Measurements from ENCODE around the gene STARD9. TPM values are rescaled to one million over a fixed set of nuclear protein-coding genes. Genes with fewer than 3 reads are reported as not detected.
"Not testable (repeated sequence)": the region's sequence is repeated elsewhere in the genome, so short reads cannot be mapped to it uniquely, and the experiment has no call there.

STARD9 gene
- polyA plus RNA-seq, 1 donor, result 18.0 TPM

GRCh38 chr15:42590619-42591237 is 15.3 kb downstream of the STARD9 start:
- DNase-seq, result no peak

- DNase-seq, result no peak
Measured at GRCh38 chr15:42591238-42591934, 16.0 kb downstream of the STARD9 start.

DNA sequence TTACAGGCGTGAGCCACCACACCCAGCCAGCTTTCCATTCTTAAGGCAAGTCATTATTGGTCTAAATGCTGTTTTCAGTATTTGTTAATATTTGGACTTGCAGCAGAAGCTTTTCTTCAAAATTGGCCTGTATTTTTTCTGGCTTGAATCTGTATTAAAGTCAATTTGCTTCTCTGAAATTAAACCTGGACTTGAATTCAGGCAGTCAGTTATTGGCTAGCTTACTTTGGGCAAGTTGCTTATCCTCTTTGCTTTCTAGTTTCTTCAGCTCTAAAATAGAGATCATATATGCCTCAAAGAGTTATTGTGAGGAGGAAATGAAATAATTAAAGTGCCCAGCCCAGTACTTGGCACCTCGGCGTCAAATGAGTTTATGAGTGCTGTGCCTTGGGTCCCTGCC is 17.3 kb downstream of the STARD9 start:
- DNase-seq, result no peak

DNA sequence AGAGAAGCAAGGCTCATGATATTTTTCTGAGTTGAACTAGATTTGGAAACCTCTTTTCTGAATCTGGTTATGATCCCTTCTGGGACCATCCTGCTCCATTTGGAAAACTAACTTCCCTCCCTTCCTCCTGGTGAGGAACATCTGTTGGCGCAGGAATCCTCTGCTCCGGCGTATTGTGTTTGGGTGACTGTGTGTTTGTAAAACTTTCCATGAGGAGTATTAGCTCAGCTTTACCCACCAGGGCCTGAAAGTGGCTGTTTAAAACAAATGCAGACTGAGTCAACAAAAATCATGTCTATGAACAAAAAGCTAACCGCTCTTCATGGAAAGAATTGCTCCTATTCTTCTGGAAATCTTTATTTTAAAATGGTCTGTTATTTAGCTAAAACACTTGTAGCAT is 17.7 kb downstream of the STARD9 start:
- peak; percentile 86 for DNase-seq

DNA sequence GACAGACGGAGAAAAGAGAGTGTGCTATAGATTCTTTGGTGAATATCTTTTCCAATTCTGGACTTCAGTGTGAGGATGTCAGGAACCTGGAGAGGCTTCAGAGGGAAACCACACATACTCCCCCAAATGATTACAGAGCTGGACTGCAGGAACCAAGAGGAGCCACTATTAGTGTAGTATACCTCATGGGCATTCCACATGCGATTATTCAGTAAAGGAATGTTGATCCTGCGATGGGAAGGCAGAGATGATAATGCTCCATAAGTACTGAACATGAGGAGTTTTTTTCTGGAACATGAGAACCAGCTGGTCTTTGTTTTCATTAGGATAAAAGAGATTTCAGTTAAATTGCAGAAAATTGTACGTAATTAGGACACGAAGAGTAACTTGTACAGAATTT is 18.7 kb downstream of the STARD9 start:
- DNase-seq, result no peak

DNA sequence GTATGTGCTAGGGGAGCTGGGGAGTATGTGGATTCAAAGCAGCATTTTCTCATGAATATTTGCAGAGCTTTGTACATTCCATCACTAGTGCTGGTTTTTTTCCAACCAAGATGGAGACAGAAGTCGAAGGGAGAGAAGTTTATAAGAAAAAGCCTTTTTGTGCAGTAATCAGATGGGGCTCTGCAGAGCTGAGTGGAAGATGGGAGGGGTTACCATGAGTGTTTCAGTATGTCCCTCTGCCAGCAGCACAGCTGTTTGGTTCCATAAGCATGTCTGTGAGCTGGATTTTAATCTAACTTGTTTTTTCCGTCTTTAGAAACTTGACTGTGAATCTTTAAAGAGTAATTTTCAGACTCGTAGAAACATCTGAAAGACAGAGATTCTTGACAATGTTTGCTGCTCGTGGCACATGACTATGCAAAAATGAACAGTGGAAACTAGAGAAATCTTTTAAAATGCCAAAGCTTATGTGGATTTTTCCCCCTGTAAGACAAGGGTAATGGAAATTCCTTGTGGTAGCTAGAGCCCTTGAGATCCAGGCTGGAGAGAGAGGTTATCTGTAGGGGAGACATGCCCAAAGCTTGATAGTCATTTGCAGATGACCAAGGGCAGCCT is 20.3 kb downstream of the STARD9 start:
- peak; percentile 85 for DNase-seq

- DNase-seq, result not testable (repeated sequence)
Measured at GRCh38 chr15:42601316-42601715, 25.9 kb downstream of the STARD9 start.

GRCh38 chr15:42602501-42602900 is 27.1 kb downstream of the STARD9 start:
- DNase-seq, result no peak

DNA sequence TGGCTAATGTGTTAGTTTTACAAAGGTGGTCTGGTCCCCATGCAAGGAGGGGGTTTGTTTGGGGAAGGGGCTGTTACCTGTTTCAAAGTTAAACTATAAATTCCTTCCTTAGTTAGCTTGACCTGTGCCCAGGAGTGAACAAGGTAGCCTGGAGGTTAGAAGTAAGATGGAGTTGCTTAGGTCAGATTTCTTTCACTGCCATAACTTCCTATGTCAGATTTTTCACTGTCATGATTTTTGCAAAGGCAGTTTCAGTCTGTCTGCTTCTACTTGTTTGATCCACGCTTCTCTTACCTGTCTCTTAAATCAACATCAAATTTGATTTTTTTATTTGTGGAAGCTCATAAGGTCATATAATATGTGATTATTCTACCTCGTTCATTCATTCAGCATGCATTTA is 28.6 kb downstream of the STARD9 start:
- no peak for DNase-seq

DNA sequence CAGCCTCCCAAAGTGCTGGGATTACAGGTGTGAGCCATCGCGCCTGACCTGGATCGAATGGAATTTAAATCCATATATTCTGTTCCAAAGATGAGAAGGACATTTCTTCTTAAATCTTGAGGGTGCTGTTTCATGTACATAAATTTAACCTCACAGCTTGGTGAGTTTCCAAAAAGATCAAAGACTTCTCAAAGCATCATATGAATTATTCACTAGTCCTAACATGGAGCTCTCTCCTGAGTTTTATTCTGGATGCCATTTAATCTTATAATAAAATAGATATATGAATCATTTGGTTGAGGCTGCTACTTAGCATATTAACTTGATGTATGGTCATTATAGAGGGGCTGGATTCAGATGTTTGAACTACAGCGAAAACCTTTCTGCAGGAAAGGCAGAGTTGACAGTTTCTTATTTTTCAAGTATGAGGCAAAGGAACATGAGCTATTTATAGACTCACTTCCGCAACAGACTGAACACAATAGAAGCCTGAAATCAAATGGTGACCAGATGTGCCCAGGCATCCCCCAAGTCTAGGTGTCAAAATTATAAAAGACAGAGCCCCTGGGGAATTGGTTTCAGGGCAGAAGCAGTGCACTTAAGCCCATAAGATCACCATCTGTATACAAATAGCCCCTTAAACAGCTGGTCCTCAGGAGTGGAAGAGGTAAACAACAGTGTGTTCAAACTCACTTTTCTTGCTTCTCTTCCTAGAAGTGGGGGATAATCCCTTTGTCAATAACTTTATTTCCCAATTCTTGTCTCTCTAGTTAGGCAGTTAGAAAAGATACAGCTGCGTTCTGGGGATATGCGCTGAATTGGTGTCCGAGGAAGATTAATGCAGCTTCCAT is 29.7 kb downstream of the STARD9 start:
- peak; percentile 76 for DNase-seq

GRCh38 chr15:42605796-42606195 is 30.4 kb downstream of the STARD9 start:
- no peak for DNase-seq

DNA sequence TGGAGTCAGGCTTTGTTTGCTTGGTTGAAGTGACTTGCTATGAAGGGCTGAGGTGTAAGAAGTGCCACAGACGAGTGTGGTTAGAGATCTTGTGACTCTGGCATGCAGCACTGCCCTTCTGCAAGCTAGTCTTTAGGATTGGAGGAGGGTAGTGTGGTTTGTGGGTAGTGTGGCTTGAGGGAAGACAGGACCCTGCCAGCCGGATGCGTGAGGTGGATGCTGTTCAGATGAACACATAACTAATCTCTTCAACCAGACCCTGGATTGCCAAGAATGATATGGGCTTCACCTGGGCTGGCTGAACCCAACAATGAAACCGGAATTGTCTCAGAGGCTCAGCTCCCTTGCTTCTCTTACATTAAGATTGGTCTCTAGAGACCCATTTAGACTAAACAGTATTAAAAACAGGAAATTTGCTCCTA is 32.7 kb downstream of the STARD9 start:
- DNase-seq, result no peak

DNA sequence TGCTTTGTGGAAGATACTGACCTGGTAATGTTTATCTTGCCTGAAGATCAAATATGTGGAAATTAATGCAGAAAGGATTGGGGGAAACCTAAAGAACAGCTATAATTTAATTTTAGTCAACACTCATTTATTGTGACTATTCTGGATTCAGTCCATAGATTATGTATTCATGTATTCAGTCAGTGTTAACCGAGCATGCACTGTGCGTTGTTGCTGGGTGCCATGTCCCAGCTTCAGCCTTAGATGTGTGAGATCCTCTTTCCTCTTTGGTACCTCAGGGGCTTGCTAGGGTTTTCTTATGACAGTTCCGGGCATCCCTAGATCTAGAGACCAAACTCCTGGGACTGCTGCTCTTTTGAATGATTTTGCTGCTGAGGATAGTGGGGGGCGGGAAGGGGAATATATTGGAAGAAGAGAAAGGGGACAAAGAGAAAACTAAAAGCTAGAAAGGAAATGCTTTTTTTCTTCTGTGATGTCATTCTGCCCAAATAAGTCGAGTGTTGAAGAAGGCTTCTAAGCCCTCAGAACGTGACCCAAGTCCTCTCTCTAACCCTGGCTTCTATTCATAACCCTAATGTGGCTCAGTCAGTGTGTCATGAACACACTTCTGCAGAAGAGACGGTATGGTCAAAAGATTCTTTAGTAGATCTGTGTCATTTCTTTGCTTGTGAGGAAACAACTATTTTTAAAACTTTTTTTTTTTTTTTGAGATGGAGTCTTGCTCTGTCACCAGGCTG is 33.5 kb downstream of the STARD9 start:
- DNase-seq, result no peak

DNA sequence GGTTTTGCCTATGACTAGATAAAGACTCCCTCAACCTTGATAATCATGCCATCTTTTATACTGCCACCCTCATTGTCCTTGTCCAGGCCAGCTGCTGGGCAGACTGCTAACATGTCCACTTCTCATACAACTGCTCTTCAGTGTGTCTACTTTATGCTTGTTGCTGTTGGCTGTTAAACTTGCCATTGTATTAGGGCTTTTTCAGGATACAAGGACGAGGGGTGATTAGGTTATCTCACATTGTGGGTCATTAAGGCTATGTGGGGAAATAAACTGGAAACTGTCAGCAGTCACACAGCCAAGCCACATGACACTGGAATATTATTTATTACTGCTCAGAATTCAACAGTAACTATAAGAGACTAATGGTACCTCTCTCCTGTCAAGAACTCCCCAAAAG is 36.1 kb downstream of the STARD9 start:
- DNase-seq, result no peak

DNA sequence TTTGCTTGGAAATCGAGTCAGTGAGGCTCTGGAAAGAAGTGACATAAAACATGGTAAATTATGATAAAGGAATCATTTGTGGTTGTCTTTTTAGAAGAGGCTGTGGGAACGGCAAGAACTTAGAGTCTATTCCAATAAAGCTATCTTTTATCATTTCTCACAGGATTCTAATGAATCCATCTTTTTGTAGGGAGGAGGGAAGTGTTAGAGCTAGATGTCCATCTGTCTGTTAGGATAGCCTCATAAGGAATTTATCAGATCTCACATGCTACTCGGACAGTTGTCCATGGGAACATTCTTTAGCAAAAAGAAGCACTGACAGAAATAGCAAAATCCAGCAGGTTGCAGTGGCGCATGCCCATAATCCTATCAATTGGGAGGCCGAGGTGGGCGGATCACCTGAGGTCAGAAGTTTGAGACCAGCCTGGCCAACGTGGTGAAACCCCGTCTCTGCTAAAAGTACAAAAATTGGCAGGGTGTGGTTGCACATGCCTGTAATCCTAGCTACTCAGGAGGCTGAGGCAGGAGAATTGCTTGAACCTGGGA is 37.0 kb downstream of the STARD9 start:
- no peak for DNase-seq

- no peak for DNase-seq
Measured at GRCh38 chr15:42616107-42616506, 40.7 kb downstream of the STARD9 start.

- DNase-seq, result no peak
Measured at GRCh38 chr15:42619656-42620371, 44.4 kb downstream of the STARD9 start.

DNA sequence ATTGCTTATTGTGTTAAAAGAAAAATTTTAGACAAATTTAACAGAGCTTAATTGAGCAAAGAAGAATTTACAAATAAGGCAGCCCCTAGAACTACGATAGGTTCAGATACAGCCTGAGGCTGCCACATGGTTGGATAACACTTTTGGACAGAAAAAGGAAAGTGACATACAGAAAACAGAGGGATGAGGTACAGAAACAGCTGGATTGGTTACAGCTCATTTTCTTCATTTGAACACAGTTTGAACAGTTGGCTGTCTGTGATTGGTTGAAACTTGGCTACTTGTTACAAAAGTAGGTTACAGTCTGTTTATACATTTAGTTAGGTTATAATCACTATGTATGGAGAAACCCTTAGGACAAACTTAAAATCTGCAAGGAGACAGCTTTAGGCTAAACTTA is 46.0 kb downstream of the STARD9 start:
- no peak for DNase-seq

GRCh38 chr15:42621996-42622925 is 46.9 kb downstream of the STARD9 start:
- no peak for DNase-seq

GRCh38 chr15:42623951-42624350 is 48.5 kb downstream of the STARD9 start:
- DNase-seq, result no peak
